SK-N-SH treated with all-trans-retinoic acid at 6 μM for 48 hours (cell line): ENCODE measurements around the gene CPSF7.

Source experiments
- ATAC-seq: fragments of 200-7000 bp; cut with Tn5 transposase; 3 replicates; pipeline ENCODE4 v1.9.1; 2020; ENCODE audit warnings: mild to moderate bottlenecking, moderate library complexity
- ARNTL ChIP-seq: fragments of 450-650 bp; formaldehyde crosslinking; IDR thresholded peaks from 2 replicates; pipeline ENCODE4 v1.5.0; 2020; ENCODE audit warnings: low read depth, mild to moderate bottlenecking, moderate library complexity, borderline replicate concordance
- BACH2 ChIP-seq: fragments of 250-450 bp; sonication (Bioruptor Pico); IDR thresholded peaks from 2 replicates; pipeline ENCODE4 v1.9.0; 2021; ENCODE audit warnings: mild to moderate bottlenecking, borderline replicate concordance
- CSDC2 ChIP-seq: fragments of 250-450 bp; sonication (Bioruptor Pico); IDR thresholded peaks from 2 replicates; pipeline ENCODE4 v1.5.0; 2020; ENCODE audit warnings: mild to moderate bottlenecking, moderate library complexity
- CSRNP3 ChIP-seq: fragments of 250-450 bp; sonication (Bioruptor Pico); IDR thresholded peaks from 2 replicates; pipeline ENCODE4 v1.5.1; 2021; ENCODE audit warnings: mild to moderate bottlenecking, moderate library complexity
- ESRRG ChIP-seq: fragments of 250-450 bp; sonication (Bioruptor Pico); IDR thresholded peaks from 2 replicates; pipeline ENCODE4 v1.6.1; 2021; ENCODE audit warnings: mild to moderate bottlenecking
- GLIS3 ChIP-seq: fragments of 250-450 bp; sonication (Bioruptor Pico); IDR thresholded peaks from 2 replicates; pipeline ENCODE4 v1.5.0; 2020; ENCODE audit warnings: mild to moderate bottlenecking, moderate library complexity
- ISL1 ChIP-seq: fragments of 250-450 bp; sonication (Bioruptor Pico); IDR thresholded peaks from 2 replicates; pipeline ENCODE4 v2.1.2; 2022; ENCODE audit warnings: mild to moderate bottlenecking, moderate library complexity
- OSR1 ChIP-seq: fragments of 250-450 bp; sonication (Bioruptor Pico); IDR thresholded peaks from 2 replicates; pipeline ENCODE4 v1.8.0; 2022; ENCODE audit warnings: moderate library complexity, mild to moderate bottlenecking, inconsistent platforms
- PATZ1 ChIP-seq: fragments of 250-450 bp; sonication (Bioruptor Pico); IDR thresholded peaks from 2 replicates; pipeline ENCODE4 v1.8.0; 2020; ENCODE audit warnings: mild to moderate bottlenecking, moderate library complexity, borderline replicate concordance
- POU6F1 ChIP-seq: fragments of 250-450 bp; sonication (Bioruptor Pico); IDR thresholded peaks from 2 replicates; pipeline ENCODE4 v1.8.0; 2021; ENCODE audit warnings: low read depth, mild to moderate bottlenecking, moderate library complexity, borderline replicate concordance
- RARB ChIP-seq: fragments of 250-450 bp; sonication (Bioruptor Pico); IDR thresholded peaks from 2 replicates; pipeline ENCODE4 v1.8.0; 2021; ENCODE audit warnings: mild to moderate bottlenecking, moderate library complexity
- SNAI2 ChIP-seq: fragments of 250-450 bp; sonication (Bioruptor Pico); IDR thresholded peaks from 2 replicates; pipeline ENCODE4 v1.5.0; 2020; ENCODE audit warnings: mild to moderate bottlenecking, moderate library complexity
- TCF4 ChIP-seq: fragments of 250-450 bp; sonication (Bioruptor Pico); IDR thresholded peaks from 2 replicates; pipeline ENCODE4 v1.8.0; 2021; ENCODE audit warnings: mild to moderate bottlenecking, moderate library complexity, borderline replicate concordance
- TOX ChIP-seq: fragments of 250-450 bp; sonication (Bioruptor Pico); IDR thresholded peaks from 2 replicates; pipeline ENCODE4 v1.8.0; 2021; ENCODE audit warnings: mild to moderate bottlenecking, moderate library complexity, borderline replicate concordance
- TSHZ2 ChIP-seq: fragments of 250-450 bp; sonication (Bioruptor Pico); IDR thresholded peaks from 2 replicates; pipeline ENCODE4 v1.5.0; 2020; ENCODE audit warnings: mild to moderate bottlenecking, moderate library complexity
- ZC3H10 ChIP-seq: fragments of 250-450 bp; sonication (Bioruptor Pico); IDR thresholded peaks from 2 replicates; pipeline ENCODE4 v1.5.1; 2021; ENCODE audit warnings: mild to moderate bottlenecking, moderate library complexity
- ZFP3 ChIP-seq: fragments of 250-450 bp; sonication (Bioruptor Pico); IDR thresholded peaks from 2 replicates; pipeline ENCODE4 v1.5.0; 2020; ENCODE audit warnings: mild to moderate bottlenecking, moderate library complexity
- ZFP30 ChIP-seq: fragments of 450-650 bp; formaldehyde crosslinking; IDR thresholded peaks from 2 replicates; pipeline ENCODE4 v1.5.0; 2022; ENCODE audit warnings: mild to moderate bottlenecking, moderate library complexity
- ZNF565 ChIP-seq: fragments of 450-650 bp; formaldehyde crosslinking; conservative IDR thresholded peaks from 2 replicates; pipeline ENCODE4 v1.5.0; 2020; ENCODE audit warnings: low read depth, mild to moderate bottlenecking, moderate library complexity
- ZNF70 ChIP-seq: fragments of 450-650 bp; formaldehyde crosslinking; IDR thresholded peaks from 2 replicates; pipeline ENCODE4 v1.5.0; 2020; ENCODE audit warnings: mild to moderate bottlenecking, moderate library complexity
- ZNF8 ChIP-seq: fragments of 450-650 bp; formaldehyde crosslinking; IDR thresholded peaks from 2 replicates; pipeline ENCODE4 v1.5.0; 2020; ENCODE audit warnings: mild to moderate bottlenecking, moderate library complexity

The CPSF7 gene

GRCh38 chr11:61378713-61379313 is 51.0 kb downstream of the CPSF7 start (continued):
- no peak for TF ChIP-seq BACH2 (CRISPR knock-in tag)
- TF ChIP-seq SNAI2 (CRISPR knock-in tag): no peak
- no peak for TF ChIP-seq POU6F1 (CRISPR knock-in tag)
- no peak for TF ChIP-seq TCF4 (CRISPR knock-in tag)
- no peak for TF ChIP-seq ZNF565 (CRISPR knock-in tag)
- TF ChIP-seq GLIS3: no peak

- TF ChIP-seq PATZ1 (CRISPR knock-in tag) (no peak), TSHZ2 (CRISPR knock-in tag) (no peak), ZNF8 (CRISPR knock-in tag) (no peak), RARB (CRISPR knock-in tag) (no peak), POU6F1 (CRISPR knock-in tag) (no peak), CSDC2 (no peak), ZFP3 (CRISPR knock-in tag) (no peak), ZNF70 (no peak), ISL1 (CRISPR knock-in tag) (no peak), ARNTL (CRISPR knock-in tag) (no peak)
- TF ChIP-seq, all 23 proteins: peak for 0
- no peak for ATAC-seq
Observed at GRCh38 chr11:61377461-61378160, 52.2 kb downstream of the CPSF7 start.

- no peak for ATAC-seq
- TF ChIP-seq ARNTL (CRISPR knock-in tag) (no peak), RARB (CRISPR knock-in tag) (no peak), ZNF565 (CRISPR knock-in tag) (no peak), ZFP3 (CRISPR knock-in tag) (no peak), GLIS3 (no peak)
Observed at GRCh38 chr11:61375761-61376108, 54.0 kb downstream of the CPSF7 start.

GRCh38 chr11:61372659-61373420 is 56.9 kb downstream of the CPSF7 start:
- ATAC-seq: no peak
- TF ChIP-seq ZFP3 (CRISPR knock-in tag) (no peak), ZFP30 (no peak), CSRNP3 (CRISPR knock-in tag) (no peak), OSR1 (no peak), GLIS3 (no peak), TSHZ2 (CRISPR knock-in tag) (no peak), TCF4 (CRISPR knock-in tag) (no peak), TOX (no peak), ZC3H10 (no peak), ZNF70 (no peak), ZNF565 (CRISPR knock-in tag) (no peak), CSDC2 (no peak), BACH2 (CRISPR knock-in tag) (no peak), RARB (CRISPR knock-in tag) (no peak), ESRRG (CRISPR knock-in tag) (no peak)
